ENCODE measurements around the gene MACROH2A2.
"Not testable (repeated sequence)": the region's sequence is repeated elsewhere in the genome, so short reads cannot be mapped to it uniquely, and the experiment has no call there.

The MACROH2A2 gene

GRCh38 chr10:70052462-70053217 is at the start of gene MACROH2A2:
Gene MACROH2A2, plus strand, starts transcription at chr10:70052846. Its CDS starts 22,813 bp downstream, at chr10:70075659.
- DNase-seq (ENCODE audit: low read depth in 1 of 2, low spot score in 1 of 2): no peak

- DNase-seq (ENCODE audit: low read depth in 1 of 2, low spot score in 1 of 2): no peak
Measured at GRCh38 chr10:70007116-70007820, 45.4 kb upstream of the MACROH2A2 start.

GRCh38 chr10:70031215-70031614 is 21.4 kb upstream of the MACROH2A2 start:
- no peak for DNase-seq (ENCODE audit: low read depth in 1 of 2, low spot score in 1 of 2)

GRCh38 chr10:70032667-70033289 is 19.9 kb upstream of the MACROH2A2 start:
- DNase-seq (ENCODE audit: low read depth in 1 of 2, low spot score in 1 of 2): no peak

DNA sequence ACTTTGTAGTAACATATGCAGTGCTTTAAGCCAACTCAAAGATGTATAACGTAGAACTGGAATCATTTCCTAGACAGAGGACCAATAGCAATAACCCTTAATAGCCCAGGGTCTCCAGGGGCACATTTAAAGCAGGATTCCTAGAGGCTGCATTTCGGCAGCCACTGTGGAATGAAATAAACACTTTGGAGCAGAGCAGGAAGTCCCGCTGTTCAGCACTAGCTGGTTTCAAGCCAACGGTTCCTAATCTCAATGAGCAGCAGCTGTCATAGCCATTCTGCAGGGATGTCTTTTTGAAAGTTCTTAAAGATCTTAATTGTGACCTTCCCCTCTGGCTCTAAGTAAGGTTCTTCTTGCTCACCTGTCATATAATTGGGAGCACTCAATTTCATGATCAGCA is 18.4 kb upstream of the MACROH2A2 start:
- DNase-seq (ENCODE audit: low read depth in 1 of 2, low spot score in 1 of 2): no peak

- DNase-seq (ENCODE audit: low read depth in 1 of 2, low spot score in 1 of 2): no peak
Measured at GRCh38 chr10:70035531-70035930, 17.1 kb upstream of the MACROH2A2 start.

DNA sequence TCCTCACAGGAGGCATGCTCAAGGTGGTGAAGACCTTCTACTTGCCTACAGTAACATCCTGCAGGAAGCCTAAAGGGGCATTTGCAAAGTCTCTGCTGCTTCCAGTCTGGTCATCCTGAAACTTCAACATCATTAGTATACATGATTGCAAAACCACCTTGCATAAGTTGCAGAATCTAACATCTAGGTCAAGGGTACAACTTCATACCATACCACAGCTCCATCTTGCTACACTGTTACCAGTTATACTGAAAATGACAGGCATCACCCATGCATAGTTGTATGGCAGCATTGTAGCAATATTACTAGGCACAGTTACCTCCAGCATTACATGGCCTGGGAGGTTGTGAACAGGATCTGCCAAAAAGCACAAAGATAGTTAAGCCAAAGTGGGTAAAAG is 13.7 kb upstream of the MACROH2A2 start:
- no peak for DNase-seq (ENCODE audit: low read depth in 1 of 2, low spot score in 1 of 2)

DNA sequence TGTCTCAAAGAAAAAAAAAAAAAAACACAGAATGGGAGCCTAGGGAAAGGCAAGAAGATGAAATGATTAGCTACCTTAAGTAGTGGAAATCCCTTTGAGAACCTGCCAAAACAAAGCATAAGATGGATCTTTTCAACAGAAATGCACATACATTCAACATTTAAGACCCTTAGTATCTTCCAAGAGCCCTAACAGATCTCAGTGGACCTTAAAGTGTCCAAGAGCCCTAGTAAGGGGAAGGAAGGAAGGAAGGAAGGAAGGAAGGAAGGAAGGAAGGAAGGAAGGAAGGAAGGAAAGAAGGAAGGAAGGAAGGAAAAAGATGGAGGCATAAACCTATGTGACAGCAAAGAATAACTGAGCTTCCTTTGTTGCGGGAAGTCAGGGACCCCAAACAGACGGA is 11.6 kb upstream of the MACROH2A2 start:
- no peak for DNase-seq (ENCODE audit: low read depth in 1 of 2, low spot score in 1 of 2)

DNA sequence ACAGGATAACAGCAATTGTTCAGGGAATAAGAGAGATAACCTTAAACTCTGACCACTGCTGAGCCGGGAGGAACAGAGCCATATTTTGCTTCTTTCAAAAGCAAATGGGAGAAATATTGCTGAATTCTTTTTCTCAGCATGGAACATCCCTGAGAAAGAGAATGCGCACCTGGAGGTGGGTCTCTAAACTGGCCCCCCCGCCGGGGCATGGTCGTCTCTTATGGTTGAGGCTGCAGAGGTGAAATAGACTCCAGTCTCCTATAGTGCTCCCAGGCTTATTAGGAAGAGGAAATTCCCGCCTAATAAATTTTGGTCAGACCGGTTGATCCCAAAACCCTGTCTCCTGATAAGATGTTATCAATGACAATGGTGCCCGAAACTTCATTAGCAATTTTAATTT is 10.9 kb upstream of the MACROH2A2 start:
- not testable (repeated sequence) for DNase-seq (ENCODE audit: low read depth in 1 of 2, low spot score in 1 of 2)

DNA sequence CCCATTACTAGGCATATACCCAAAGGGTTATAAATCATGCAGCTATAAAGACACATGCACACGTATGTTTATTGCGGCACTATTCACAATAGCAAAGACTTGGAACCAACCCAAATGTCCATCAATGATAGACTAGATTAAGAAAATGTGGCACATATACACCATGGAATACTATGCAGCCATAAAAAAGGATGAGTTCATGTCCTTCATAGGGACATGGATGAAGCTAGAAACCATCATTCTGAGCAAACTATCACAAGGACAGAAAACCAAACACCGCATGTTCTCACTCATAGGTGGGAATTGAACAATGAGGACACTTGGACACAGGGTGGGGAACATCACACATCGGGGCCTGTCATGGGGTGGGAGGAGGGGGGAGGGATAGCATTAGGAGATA is 5.6 kb upstream of the MACROH2A2 start:
- not testable (repeated sequence) for DNase-seq (ENCODE audit: low read depth in 1 of 2, low spot score in 1 of 2)

DNA sequence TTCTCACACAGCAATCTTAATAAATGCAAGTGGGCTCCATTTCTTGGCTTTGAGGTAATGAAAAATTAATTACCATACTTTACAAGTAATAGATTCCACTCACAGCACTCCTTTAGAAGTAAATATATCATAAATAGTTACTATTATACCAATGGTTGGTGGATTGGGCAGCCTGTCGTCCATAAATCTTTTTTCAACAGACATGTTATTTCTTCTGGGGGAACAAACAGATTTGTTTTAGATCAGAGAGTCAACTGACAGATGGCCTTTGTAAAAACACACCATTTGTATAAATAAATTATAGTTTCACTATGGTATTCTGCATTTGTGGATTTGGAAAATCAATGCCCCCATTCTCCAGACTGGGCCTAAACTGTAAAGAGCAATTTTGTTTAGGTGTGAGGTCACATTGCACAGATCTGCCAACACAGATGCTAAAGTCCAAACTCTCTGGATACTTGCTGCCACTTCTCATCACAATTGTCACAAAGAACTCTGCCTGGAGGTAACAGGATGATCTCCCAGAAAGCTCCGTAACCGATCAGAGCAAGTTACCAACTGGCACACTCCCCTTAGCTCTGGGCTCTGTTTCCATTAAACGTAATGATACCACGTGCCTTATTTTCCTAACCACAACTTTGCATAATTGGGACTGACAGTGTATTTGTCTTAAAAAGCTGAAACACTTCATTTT is 4.5 kb upstream of the MACROH2A2 start:
- no peak for DNase-seq (ENCODE audit: low read depth in 1 of 2, low spot score in 1 of 2)

- DNase-seq (ENCODE audit: low read depth in 1 of 2, low spot score in 1 of 2): no peak
Measured at GRCh38 chr10:70051848-70052247, 798 bp upstream of the MACROH2A2 start.

- DNase-seq (ENCODE audit: low read depth in 1 of 2, low spot score in 1 of 2): no peak
Measured at GRCh38 chr10:70053218-70053840, 683 bp downstream of the MACROH2A2 start.

DNA sequence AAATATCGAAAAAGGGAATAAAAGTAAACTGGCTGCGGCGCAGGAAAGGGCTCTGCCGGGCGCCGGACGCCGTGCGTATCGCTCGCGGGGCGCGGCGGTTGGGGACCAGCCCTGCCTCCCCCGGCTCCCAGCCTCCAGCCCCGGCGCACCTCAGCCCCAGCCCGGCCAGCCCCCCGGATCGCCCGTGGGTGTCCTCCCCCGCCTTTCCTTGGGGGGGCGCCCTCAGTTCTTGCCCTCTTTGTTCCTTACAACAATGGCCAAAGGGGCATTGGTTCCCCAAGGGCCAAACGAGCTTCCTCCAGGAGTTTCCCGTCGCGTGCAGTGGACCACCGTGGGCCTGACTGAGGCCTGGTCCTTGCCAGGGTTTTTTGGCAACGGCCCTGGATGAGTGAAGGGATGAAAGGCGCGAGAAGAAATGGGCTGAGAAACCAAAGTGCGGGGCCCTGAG is 1.2 kb downstream of the MACROH2A2 start:
- no peak for DNase-seq (ENCODE audit: low read depth in 1 of 2, low spot score in 1 of 2)

GRCh38 chr10:70054902-70055301 is 2.3 kb downstream of the MACROH2A2 start:
- no peak for DNase-seq (ENCODE audit: low read depth in 1 of 2, low spot score in 1 of 2)

DNA sequence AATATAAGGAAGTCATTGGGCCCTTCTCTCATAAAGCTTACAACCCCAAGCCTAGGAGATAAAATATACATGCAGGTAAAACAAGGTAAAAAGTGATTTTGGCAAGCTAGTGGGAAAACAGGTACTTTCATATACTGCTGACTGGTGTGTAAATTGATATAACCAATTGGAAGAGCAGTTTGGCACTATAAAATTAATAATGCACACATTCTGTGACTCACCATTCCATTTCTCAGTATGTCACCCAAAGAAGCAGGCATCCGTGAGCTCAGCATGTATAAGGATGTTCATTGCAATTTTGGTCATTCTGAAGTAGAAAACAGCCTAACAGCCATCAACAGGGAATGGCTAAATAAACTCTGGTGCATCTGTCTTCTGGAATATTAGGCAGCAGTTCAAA is 2.9 kb downstream of the MACROH2A2 start:
- DNase-seq (ENCODE audit: low read depth in 1 of 2, low spot score in 1 of 2): no peak

GRCh38 chr10:70057306-70057705 is 4.7 kb downstream of the MACROH2A2 start:
- no peak for DNase-seq (ENCODE audit: low read depth in 1 of 2, low spot score in 1 of 2)

- no peak for DNase-seq (ENCODE audit: low read depth in 1 of 2, low spot score in 1 of 2)
Measured at GRCh38 chr10:70060389-70060788, 7.7 kb downstream of the MACROH2A2 start.

DNA sequence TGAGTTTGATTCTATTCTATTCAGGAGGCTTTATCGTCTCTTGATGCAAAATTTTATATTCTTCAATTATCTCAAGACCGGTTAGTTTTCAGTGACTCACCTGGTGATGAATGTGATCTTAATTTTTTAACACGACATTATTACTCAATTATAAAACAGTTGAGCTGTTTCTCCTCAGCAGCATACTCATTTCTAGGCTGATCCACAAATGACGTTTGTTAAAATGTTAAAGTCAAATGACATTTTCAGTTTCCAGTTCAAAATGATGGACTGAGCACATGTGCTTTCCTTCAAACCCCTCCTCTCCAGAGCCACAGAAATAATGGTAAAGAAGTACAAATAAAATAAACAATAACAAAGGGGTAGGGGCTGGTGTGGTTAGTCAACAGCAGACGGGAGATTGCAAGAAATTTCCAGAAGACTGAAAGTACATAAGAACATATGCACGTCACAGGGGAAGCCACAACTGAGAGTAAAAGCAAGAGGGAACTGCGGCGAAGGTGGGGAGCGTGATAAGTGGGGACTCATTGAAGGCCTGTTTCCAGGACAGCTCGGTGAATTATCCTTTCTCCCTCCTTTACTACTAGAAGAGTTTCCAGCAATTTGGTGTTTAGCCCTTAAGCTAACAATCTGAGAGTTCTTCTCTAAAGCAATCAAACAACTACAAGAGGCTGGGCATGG is 10.9 kb downstream of the MACROH2A2 start:
- no peak for DNase-seq (ENCODE audit: low read depth in 1 of 2, low spot score in 1 of 2)

GRCh38 chr10:70064486-70064885 is 11.8 kb downstream of the MACROH2A2 start:
- DNase-seq (ENCODE audit: low read depth in 1 of 2, low spot score in 1 of 2): no peak
